Measurements from ENCODE around the gene MRPS6.
A peak's percentile ranks its signal among the peaks of the same experiment; 100 is the strongest.

The MRPS6 gene

DNA sequence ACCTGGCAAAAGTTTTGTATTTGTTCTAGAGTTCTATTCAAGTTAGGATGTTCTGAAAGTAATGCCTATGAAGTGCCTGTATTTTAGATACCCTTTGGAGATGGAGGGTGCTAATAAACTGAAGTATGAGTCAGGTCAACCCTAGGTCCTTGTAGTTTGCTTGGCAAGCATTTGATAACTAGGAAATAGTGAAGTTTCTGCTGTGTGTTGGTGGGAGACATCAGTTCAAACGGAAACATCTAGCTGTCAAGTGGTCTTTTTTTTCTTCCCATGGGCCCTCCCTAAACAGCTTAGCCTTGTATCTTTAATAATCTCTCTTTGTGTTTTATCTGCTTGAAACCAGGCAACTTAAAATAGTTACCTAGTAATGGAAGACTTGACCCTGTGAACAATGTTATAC lies 4.5 kb downstream of the MRPS6 start:
- H3K27me3 Mint-ChIP-seq, result no peaks in the 10 kb centered on the region
- peaks cover 81% of the 10 kb centered on the region for H3K4me1 Mint-ChIP-seq (ENCODE audit: low read depth)
- H3K4me3 Mint-ChIP-seq, result peak overlapping the region; percentile 61
- H3K9me3 Mint-ChIP-seq, result no peaks in the 10 kb centered on the region
- DNase-seq, result no peak
- peaks cover 85% of the 10 kb centered on the region for H3K36me3 Mint-ChIP-seq (ENCODE audit: low read depth)
- H3K27ac Mint-ChIP-seq, result peak overlapping the region; percentile 91

DNA sequence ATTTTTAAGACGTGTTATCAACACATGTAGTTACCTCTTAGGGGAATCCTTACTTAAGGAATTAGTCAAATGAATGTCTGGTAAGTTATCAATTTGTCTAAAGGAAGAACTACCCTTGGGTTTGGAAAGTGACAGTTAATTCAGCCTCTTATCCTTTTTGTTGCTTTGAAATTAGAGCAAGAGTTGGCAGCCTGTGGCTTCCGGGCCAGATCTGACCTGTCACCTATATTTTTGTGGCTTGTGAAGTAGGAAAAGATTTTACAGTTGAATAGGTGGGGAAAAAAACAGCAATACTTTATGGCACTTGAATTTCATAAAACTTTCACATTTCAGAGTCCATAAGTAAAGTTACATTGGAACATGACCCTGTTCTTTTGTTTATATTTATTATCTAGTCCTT lies 5.5 kb downstream of the MRPS6 start:
- peak overlapping the region; percentile 91 for H3K27ac Mint-ChIP-seq
- no peaks in the 10 kb centered on the region for H3K27me3 Mint-ChIP-seq
- no peaks in the 10 kb centered on the region for H3K9me3 Mint-ChIP-seq
- peaks cover 92% of the 10 kb centered on the region for H3K4me1 Mint-ChIP-seq (ENCODE audit: low read depth)
- DNase-seq, result no peak
- H3K4me3 Mint-ChIP-seq, result peak overlapping the region; percentile 61
- H3K36me3 Mint-ChIP-seq (ENCODE audit: low read depth), result peaks cover 95% of the 10 kb centered on the region

DNA sequence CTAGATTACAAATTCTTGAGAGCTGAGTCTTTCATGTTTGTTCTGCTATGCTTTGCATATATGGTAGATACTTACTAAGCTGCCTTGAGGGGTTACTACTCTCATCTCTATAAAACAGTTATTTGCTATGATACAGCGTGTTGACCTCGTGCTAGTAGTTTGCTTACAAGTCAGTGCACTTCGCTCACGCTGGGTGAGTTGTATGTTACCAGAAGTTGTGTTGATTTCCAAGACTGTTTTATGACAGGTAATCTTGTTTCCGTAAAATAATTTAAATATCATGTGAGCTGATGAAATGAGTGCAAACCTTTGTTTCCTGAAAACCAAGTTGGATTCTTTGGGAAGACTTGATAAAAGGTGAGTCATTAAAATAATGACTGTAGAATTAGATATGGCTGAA lies 7.3 kb downstream of the MRPS6 start:
- Mint-ChIP-seq H3K27ac (peak overlapping the region; percentile 11), H3K27me3 (no peaks in the 10 kb centered on the region), H3K36me3 (ENCODE audit: low read depth) (peaks cover 83% of the 10 kb centered on the region), H3K4me1 (ENCODE audit: low read depth) (peaks cover 93% of the 10 kb centered on the region), H3K9me3 (no peaks in the 10 kb centered on the region), H3K4me3 (no peak overlapping the region)
- no peak for DNase-seq

DNA sequence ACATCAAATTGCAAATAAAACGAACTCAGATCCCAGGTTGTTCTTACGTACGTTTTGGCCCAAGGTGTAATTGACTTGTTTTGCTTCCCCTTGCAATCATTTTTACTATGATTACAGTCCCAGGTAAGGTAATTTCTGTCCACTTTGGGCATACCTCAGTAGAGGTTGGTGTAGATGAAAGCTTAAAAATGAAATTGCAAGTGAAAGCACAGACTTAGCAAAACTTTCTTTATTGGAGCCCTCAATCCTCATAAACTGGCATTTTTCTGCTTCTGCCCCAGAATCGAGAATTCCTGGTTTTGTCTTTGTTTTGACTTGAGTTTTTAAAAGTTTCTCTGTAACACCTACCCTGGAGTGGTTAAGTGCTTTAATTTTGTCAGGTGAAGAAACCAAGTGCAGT lies 9.4 kb downstream of the MRPS6 start:
- Mint-ChIP-seq H3K27me3 (no peaks in the 10 kb centered on the region), H3K9me3 (no peaks in the 10 kb centered on the region), H3K4me1 (ENCODE audit: low read depth) (peaks cover 74% of the 10 kb centered on the region), H3K27ac (peak overlapping the region; percentile 50), H3K4me3 (no peak overlapping the region), H3K36me3 (ENCODE audit: low read depth) (peaks cover 65% of the 10 kb centered on the region)
- DNase-seq, result no peak

DNA sequence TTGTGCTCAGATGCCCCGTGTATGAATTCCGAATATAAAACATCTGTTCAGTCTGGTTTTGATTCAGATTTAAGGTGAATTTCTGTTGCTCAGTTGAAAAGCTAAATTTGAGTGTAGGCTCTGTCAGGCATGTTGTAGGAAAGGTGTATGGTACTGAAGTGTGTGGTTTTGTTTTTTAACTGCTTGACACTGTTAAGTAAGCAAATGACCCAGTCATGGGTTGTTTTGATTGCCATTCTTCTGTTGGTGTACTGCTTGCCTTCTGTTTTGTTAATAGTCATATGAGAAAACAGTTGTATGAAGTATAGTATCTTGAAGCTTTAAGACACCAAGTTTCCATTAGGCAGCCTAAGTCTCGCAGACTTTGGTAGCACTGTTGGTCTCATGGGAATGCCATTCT lies 10.0 kb downstream of the MRPS6 start:
- Mint-ChIP-seq H3K27me3 (no peaks in the 10 kb centered on the region), H3K36me3 (ENCODE audit: low read depth) (peaks cover 59% of the 10 kb centered on the region), H3K9me3 (no peaks in the 10 kb centered on the region), H3K27ac (peak overlapping the region; percentile 7), H3K4me1 (ENCODE audit: low read depth) (peaks cover 68% of the 10 kb centered on the region), H3K4me3 (no peak overlapping the region)
- DNase-seq, result no peak

DNA sequence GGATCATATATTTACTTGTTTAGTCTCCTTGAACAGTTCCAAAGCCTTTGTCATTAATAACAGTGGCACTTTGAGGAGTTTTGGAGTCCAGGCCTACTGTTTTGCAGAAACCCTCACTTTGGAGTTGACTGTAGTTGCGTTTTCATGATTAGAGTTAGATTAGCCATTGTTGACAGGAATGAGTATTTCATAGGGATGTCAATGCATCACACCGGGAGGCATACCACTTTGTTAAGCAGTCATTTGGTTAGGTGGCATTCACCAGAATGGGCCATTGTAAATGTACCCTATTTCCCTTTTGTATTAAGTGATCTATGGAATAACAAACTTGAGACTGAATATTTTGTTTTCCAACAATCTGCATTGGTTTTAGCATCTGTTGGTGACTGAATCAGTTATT lies 11.8 kb downstream of the MRPS6 start:
- no peaks in the 10 kb centered on the region for H3K27me3 Mint-ChIP-seq
- H3K36me3 Mint-ChIP-seq (ENCODE audit: low read depth), result peaks cover 42% of the 10 kb centered on the region
- peaks cover 65% of the 10 kb centered on the region for H3K4me1 Mint-ChIP-seq (ENCODE audit: low read depth)
- H3K9me3 Mint-ChIP-seq, result no peaks in the 10 kb centered on the region
- DNase-seq, result no peak
- H3K4me3 Mint-ChIP-seq, result no peak overlapping the region
- peak overlapping the region; percentile 22 for H3K27ac Mint-ChIP-seq

DNA sequence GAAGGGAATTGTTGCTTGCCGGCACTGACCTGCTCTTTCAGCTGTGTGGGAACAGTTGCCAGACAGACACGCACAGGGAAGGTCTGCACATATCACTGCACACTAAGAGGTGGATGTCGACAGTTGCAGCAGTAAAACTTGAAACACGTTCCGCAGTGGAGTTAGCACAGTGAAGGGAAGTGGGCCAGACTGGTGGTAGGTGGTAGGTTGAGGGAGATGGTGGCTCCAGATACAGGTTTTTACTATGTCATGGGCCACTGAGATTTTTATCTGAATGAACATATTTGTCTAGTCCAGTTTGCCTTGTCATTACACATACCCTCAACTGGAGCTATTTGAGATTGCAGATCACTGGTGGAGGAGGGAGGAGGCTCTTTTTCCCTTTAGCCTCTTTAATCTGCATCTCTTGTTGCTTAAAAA lies 13.5 kb downstream of the MRPS6 start:
- no peaks in the 10 kb centered on the region for H3K9me3 Mint-ChIP-seq
- no peak overlapping the region for H3K4me3 Mint-ChIP-seq
- H3K27me3 Mint-ChIP-seq, result no peaks in the 10 kb centered on the region
- H3K27ac Mint-ChIP-seq, result no peak overlapping the region
- DNase-seq, result no peak
- H3K4me1 Mint-ChIP-seq (ENCODE audit: low read depth), result peaks cover 63% of the 10 kb centered on the region
- peaks cover 33% of the 10 kb centered on the region for H3K36me3 Mint-ChIP-seq (ENCODE audit: low read depth)

DNA sequence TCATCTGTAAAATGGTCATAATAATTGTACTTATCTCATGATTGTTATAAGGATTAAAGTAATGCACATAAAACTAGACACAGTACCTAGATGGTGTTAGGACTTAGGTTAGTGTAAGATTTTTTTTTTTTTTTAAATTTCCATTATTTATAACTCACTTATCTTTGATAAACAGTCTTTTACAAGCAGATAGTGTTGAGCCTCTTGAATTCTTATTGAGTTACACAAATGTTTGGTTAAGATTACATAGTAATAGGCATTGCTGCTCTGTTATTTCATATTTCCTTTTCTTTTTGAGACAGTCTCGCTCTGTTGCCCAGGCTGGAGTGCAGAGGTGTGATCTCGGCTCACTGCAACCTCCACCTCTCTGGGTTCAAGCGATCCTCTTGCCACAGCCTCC lies 15.4 kb downstream of the MRPS6 start:
- Mint-ChIP-seq H3K9me3 (no peaks in the 10 kb centered on the region), H3K4me1 (ENCODE audit: low read depth) (peaks cover 59% of the 10 kb centered on the region), H3K27me3 (no peaks in the 10 kb centered on the region), H3K4me3 (no peak overlapping the region), H3K27ac (no peak overlapping the region), H3K36me3 (ENCODE audit: low read depth) (peaks cover 31% of the 10 kb centered on the region)
- DNase-seq, result no peak

DNA sequence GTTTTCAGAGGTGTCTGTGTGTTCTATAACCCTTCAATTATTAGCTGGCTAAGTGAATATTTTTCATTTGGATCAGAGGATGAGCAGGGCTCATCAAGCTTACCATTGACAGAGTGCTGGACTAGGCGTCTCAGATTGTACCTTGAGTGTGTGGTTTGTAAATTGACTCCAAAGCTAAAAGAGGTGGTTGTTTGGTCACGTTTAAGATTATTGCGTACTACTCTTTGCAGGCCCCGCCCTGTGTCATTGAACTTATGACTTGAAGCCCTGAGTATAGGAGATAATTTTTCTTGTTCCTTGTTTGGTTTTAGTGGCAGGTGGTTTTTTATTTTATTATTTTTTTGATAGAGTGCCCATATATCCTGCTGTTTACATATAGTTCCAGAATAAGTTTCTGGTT lies 17.7 kb downstream of the MRPS6 start:
- H3K36me3 Mint-ChIP-seq (ENCODE audit: low read depth), result peaks cover 48% of the 10 kb centered on the region
- no peak overlapping the region for H3K4me3 Mint-ChIP-seq
- DNase-seq, result no peak
- H3K4me1 Mint-ChIP-seq (ENCODE audit: low read depth), result peaks cover 59% of the 10 kb centered on the region
- H3K27ac Mint-ChIP-seq, result peak overlapping the region; percentile 41
- no peaks in the 10 kb centered on the region for H3K9me3 Mint-ChIP-seq
- H3K27me3 Mint-ChIP-seq, result no peaks in the 10 kb centered on the region

DNA sequence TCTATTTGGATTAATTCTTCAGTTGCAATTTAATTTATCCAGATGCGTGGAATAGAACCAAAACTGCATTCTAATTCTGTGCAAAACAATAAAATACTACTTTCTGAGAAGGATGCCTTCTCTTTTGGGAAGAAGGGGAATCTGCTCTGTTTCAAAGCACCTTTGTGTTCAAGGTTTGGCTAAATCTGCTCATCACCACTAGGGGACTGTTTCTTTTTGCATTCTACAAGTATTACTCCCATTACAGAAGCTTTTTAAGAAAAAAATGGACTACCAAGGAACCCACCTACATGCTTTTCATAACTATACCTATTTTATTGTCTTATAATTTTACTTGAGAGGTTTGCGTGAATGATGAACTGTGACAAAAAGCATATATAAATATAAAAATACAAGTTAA lies 18.2 kb downstream of the MRPS6 start:
- H3K27ac Mint-ChIP-seq, result peak overlapping the region; percentile 41
- DNase-seq, result no peak
- H3K36me3 Mint-ChIP-seq (ENCODE audit: low read depth), result peaks cover 54% of the 10 kb centered on the region
- no peak overlapping the region for H3K4me3 Mint-ChIP-seq
- peaks cover 64% of the 10 kb centered on the region for H3K4me1 Mint-ChIP-seq (ENCODE audit: low read depth)
- no peaks in the 10 kb centered on the region for H3K27me3 Mint-ChIP-seq
- H3K9me3 Mint-ChIP-seq, result no peaks in the 10 kb centered on the region

DNA sequence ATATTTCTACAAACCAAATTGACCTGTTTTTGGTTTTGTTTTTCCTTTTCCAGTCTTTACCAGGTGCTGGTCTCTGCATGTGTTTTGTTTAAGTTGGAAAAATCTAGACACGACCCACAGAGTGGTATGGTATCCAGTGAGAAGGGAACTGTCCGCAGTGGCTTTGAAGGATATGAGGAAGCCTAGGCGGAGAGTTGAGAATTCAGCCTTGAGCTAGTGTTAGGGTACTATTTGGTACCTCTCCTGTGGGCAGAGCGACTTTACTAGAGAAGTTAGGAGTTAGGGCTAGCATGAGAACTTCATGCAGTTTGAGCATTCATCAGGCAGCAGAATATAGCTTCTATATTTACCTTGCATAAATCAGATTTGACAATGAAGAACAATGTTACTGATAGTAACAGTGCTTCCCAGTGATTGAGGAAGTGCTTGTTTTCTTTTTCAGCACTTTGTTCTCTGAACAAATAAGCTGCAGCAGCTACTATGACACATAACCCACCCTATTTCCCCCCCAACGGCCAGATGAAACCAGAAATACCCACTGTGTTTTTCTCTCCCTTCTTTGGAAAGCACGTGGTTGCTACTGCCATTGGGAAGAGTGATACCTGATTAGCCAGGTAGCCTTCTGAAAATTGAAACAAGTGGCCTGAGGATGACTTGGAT lies 19.0 kb downstream of the MRPS6 start:
- no peak overlapping the region for H3K4me3 Mint-ChIP-seq
- peaks cover 62% of the 10 kb centered on the region for H3K36me3 Mint-ChIP-seq (ENCODE audit: low read depth)
- H3K27ac Mint-ChIP-seq, result no peak overlapping the region
- peaks cover 72% of the 10 kb centered on the region for H3K4me1 Mint-ChIP-seq (ENCODE audit: low read depth)
- DNase-seq, result no peak
- H3K9me3 Mint-ChIP-seq, result no peaks in the 10 kb centered on the region
- H3K27me3 Mint-ChIP-seq, result no peaks in the 10 kb centered on the region

DNA sequence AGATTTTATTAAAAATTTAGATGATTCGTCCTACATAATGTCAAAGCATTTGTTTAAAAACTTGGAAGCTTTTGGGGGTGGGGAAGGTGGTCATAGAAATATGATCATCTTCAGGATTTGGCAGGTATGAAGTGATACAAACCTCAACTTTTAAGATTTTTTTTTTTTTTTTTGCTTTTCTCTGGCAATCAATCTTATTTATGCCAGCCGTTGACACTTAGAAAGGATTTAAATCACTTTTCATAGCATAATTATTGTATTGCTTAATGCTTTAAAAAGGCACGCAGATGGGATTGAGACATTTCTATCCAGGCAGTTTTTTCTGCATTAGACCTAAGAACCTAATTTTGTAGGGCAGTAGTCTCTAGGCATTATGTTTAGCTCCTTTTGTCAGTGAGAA lies 19.7 kb downstream of the MRPS6 start:
- Mint-ChIP-seq H3K4me1 (ENCODE audit: low read depth) (peaks cover 78% of the 10 kb centered on the region), H3K4me3 (no peak overlapping the region), H3K9me3 (no peaks in the 10 kb centered on the region), H3K36me3 (ENCODE audit: low read depth) (peaks cover 69% of the 10 kb centered on the region), H3K27me3 (no peaks in the 10 kb centered on the region), H3K27ac (no peak overlapping the region)
- DNase-seq, result no peak

DNA sequence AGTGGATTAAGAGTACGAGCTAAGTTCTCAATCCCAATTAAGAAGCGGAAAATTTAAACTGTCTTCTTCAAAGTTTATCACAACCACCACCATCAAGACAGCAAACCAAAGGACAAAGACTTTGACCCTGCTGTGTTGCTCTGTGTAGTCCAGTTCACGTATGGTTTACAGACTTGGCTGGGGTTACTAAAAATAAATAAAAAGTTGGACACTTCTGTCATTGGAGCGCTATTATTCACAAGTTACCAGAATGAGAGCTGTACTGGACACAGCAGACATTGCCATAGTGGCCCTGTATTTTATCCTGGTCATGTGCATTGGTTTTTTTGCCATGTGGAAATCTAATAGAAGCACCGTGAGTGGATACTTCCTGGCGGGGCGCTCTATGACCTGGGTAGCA lies 21.6 kb downstream of the MRPS6 start:
- Mint-ChIP-seq H3K36me3 (ENCODE audit: low read depth) (peaks cover 88% of the 10 kb centered on the region), H3K27ac (peak overlapping the region; percentile 23), H3K27me3 (no peaks in the 10 kb centered on the region), H3K4me3 (no peak overlapping the region), H3K4me1 (ENCODE audit: low read depth) (peaks cover 84% of the 10 kb centered on the region), H3K9me3 (no peaks in the 10 kb centered on the region)
- DNase-seq, result no peak

DNA sequence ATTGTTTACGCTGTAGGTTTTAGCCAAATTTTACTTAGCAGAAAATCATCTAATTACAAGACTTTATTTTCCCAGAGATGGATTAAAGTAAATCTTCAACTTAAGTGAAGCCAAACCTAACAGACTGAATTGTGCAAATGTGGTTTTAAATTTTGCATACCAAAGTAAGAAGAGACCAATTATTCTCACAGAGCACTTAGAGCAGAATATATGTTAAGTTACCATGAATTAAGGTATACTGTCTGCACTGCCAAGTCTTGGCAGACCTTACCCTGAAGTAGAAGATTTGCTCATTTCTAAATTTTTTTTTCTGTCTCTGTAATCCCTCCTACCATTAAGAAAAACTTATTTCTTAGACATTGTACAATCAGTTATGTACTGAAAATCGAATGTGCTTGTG lies 24.1 kb downstream of the MRPS6 start:
- Mint-ChIP-seq H3K27ac (no peak overlapping the region), H3K4me3 (no peak overlapping the region), H3K4me1 (ENCODE audit: low read depth) (peaks cover 90% of the 10 kb centered on the region), H3K27me3 (no peaks in the 10 kb centered on the region), H3K9me3 (no peaks in the 10 kb centered on the region), H3K36me3 (ENCODE audit: low read depth) (peaks cover 100% of the 10 kb centered on the region)
- no peak for DNase-seq

DNA sequence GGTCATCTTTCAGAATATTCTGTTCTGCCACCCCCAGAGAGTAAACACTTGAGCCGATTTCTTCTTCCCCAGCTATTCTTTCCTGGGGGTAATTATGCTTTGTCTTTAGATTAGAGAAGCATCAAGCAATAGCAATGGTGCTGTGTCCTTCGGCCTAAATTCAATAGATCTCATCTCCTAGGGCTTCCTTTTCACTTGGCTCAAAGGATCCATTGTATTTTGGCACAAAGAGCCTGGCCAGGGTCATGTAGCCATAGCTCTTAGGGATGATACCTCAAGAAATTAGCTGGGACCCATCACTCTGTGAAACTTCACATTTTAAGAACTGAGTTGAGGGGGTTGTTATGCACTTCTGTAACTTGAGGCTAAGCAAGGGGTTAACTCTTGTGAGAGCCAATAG lies 27.0 kb downstream of the MRPS6 start:
- H3K4me3 Mint-ChIP-seq, result no peak overlapping the region

DNA sequence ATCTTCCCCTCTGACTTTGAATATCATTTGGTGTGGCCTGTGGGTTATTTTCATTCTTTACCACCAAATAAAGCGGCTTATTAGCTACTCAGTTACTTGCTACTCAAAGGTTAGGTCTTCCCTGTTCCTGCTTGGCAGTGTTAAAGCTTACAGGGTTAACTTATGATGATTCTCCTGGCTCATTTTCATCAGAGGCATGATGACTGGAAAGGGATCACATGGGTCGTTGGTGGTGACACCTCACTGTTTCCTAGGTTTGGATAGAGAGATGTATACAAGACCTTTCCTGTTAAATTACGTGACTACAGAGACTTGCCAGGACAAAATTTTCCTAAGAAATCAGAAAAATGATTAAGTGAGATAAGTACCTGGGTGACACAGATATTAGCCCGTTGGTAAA lies 27.4 kb downstream of the MRPS6 start:
- H3K4me1 Mint-ChIP-seq (ENCODE audit: low read depth), result peaks cover 96% of the 10 kb centered on the region
- no peaks in the 10 kb centered on the region for H3K27me3 Mint-ChIP-seq
- H3K27ac Mint-ChIP-seq, result no peak overlapping the region
- peaks cover 100% of the 10 kb centered on the region for H3K36me3 Mint-ChIP-seq (ENCODE audit: low read depth)
- H3K4me3 Mint-ChIP-seq, result no peak overlapping the region
- H3K9me3 Mint-ChIP-seq, result no peaks in the 10 kb centered on the region
- no peak for DNase-seq

More for the DNA sequence above, 27.0 kb downstream of the MRPS6 start:
- H3K36me3 Mint-ChIP-seq (ENCODE audit: low read depth), result peaks cover 100% of the 10 kb centered on the region
- H3K9me3 Mint-ChIP-seq, result no peaks in the 10 kb centered on the region
- DNase-seq, result no peak
- no peak overlapping the region for H3K27ac Mint-ChIP-seq
- H3K27me3 Mint-ChIP-seq, result no peaks in the 10 kb centered on the region
- peaks cover 96% of the 10 kb centered on the region for H3K4me1 Mint-ChIP-seq (ENCODE audit: low read depth)

All from activated T-cell treated with anti-CD3 and anti-CD28 coated beads, Interleukin-2, amount 50 U/mL, for 24 hours (primary cell).